Measurements from ENCODE around the gene CD40. TPM values are rescaled to one million over a fixed set of nuclear protein-coding genes. Genes with fewer than 3 reads are reported as not detected.

CD40 gene
- total RNA-seq, 4 donors from 2014 or later, result 12.0 to 17.5 (median 15.9) TPM

DNA sequence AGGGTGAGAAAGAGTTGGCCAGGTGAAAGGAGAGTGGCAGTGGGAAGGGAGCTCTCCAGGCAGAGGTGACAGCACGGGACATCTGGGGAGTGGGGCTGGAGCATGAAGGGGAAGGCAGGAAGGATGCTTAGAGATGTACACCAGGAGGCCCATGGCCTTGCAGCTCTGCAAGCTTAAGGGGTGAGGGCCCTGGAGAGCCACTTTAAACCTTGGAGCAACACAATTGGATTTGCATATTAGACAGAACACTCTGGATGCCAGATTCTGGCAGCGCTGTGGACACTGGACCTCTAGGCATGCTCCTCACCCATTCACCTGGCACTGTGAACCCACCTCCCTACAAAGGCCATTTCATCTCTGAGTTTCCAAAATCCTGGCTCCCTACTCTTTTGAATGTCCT, 3.7 kb upstream of the CD40 start:
- 81 to 88% methylated on average over 2 of the region's 2 CpGs for WGBS, 2 donors
- no peak for TF ChIP-seq POLR2A (IDR thresholded peaks at IDR 0.05)
- TF ChIP-seq, protein P1, sequence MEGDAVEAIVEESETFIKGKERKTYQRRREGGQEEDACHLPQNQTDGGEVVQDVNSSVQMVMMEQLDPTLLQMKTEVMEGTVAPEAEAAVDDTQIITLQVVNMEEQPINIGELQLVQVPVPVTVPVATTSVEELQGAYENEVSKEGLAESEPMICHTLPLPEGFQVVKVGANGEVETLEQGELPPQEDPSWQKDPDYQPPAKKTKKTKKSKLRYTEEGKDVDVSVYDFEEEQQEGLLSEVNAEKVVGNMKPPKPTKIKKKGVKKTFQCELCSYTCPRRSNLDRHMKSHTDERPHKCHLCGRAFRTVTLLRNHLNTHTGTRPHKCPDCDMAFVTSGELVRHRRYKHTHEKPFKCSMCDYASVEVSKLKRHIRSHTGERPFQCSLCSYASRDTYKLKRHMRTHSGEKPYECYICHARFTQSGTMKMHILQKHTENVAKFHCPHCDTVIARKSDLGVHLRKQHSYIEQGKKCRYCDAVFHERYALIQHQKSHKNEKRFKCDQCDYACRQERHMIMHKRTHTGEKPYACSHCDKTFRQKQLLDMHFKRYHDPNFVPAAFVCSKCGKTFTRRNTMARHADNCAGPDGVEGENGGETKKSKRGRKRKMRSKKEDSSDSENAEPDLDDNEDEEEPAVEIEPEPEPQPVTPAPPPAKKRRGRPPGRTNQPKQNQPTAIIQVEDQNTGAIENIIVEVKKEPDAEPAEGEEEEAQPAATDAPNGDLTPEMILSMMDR (IDR thresholded peaks at IDR 0.05), result no peak
- intact Hi-C loops (cut with DNase I; ENCODE audit: low total_unique reads), result no loop called here
- DNase-seq (ENCODE audit: low spot score in 2 of 2), result no peak
- no peak overlapping the region for H3K4me3 ChIP-seq (ENCODE audit: low read depth, poor library complexity, severe bottlenecking)

- no peak for TF ChIP-seq POLR2A (IDR thresholded peaks at IDR 0.05)
- H3K4me3 ChIP-seq (ENCODE audit: low read depth, poor library complexity, severe bottlenecking), result peak overlapping the region; percentile 30
- no peak for DNase-seq (ENCODE audit: low spot score in 2 of 2)
- intact Hi-C loops (cut with DNase I; ENCODE audit: low total_unique reads), result no loop called here
- 9 to 24% methylated on average over 15 of the region's 15 CpGs for WGBS, 2 donors
These were observed 437 bp downstream of the CD40 start for GRCh38 chr20:46118481-46119020.

GRCh38 chr20:46119028-46119546, 973 bp downstream of the CD40 start:
- 47 to 50% methylated on average over 2 of the region's 2 CpGs for WGBS, 2 donors
- no peak overlapping the region for H3K4me3 ChIP-seq (ENCODE audit: low read depth, poor library complexity, severe bottlenecking)
- peak in 1 of 2 donors; percentile 74 for DNase-seq (ENCODE audit: low spot score in 2 of 2)
- no peak for TF ChIP-seq POLR2A (IDR thresholded peaks at IDR 0.05)
- TF ChIP-seq, protein P1 (IDR thresholded peaks at IDR 0.05), result no peak
- intact Hi-C loops (cut with DNase I; ENCODE audit: low total_unique reads), result no loop called here

- intact Hi-C loops (cut with DNase I; ENCODE audit: low total_unique reads), result no loop called here
- H3K4me3 ChIP-seq (ENCODE audit: low read depth, poor library complexity, severe bottlenecking), result no peak overlapping the region
- no peak for TF ChIP-seq POLR2A (IDR thresholded peaks at IDR 0.05)
- TF ChIP-seq, protein P1 (IDR thresholded peaks at IDR 0.05), result no peak
- no peak for DNase-seq (ENCODE audit: low spot score in 2 of 2)
- 80 to 95% methylated on average over 2 of the region's 2 CpGs for WGBS, 2 donors
These were observed 1.4 kb downstream of the CD40 start for GRCh38 chr20:46119547-46119946.

DNA sequence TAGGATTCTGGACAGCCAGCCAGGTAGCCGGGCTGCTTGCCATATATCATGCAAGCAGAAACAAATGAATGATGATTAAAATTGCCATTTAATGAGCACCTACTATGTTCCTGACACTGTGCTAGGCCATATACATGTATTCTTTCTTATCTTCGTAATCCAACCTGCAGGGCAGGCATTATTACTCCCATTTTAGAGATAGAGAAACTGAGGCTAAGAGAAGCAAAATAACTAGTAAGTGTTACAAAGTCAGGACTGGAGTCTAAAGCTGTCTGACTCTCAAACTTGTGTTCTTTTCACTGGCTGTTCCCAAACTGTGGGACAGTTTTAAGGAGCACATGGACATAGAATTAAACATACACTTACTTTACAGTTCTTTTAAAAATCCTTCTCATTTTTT, 2.0 kb downstream of the CD40 start:
- DNase-seq (ENCODE audit: low spot score in 2 of 2), result no peak
- H3K4me3 ChIP-seq (ENCODE audit: low read depth, poor library complexity, severe bottlenecking), result no peak overlapping the region
- 95 to 98% methylated on average over 2 of the region's 2 CpGs for WGBS, 2 donors
- no peak for TF ChIP-seq POLR2A (IDR thresholded peaks at IDR 0.05)
- TF ChIP-seq, protein P1 (IDR thresholded peaks at IDR 0.05), result no peak
- intact Hi-C loops (cut with DNase I; ENCODE audit: low total_unique reads), result no loop called here

- intact Hi-C loops (cut with DNase I; ENCODE audit: low total_unique reads), result no loop called here
- no peak for DNase-seq (ENCODE audit: low spot score in 2 of 2)
- no peak overlapping the region for H3K4me3 ChIP-seq (ENCODE audit: low read depth, poor library complexity, severe bottlenecking)
- TF ChIP-seq, protein P1 (IDR thresholded peaks at IDR 0.05), result no peak
- TF ChIP-seq POLR2A (IDR thresholded peaks at IDR 0.05), result no peak
- WGBS, 2 donors, result 61 to 76% methylated on average over 2 of the region's 2 CpGs
These were observed 3.2 kb downstream of the CD40 start for GRCh38 chr20:46121184-46121930.
